Measurements from ENCODE around the gene CCDC146. TPM values are rescaled to one million over a fixed set of nuclear protein-coding genes. Genes with fewer than 3 reads are reported as not detected.

CCDC146 gene
- total RNA-seq, 1 donor from 2014 or later = 2.1 TPM

DNA sequence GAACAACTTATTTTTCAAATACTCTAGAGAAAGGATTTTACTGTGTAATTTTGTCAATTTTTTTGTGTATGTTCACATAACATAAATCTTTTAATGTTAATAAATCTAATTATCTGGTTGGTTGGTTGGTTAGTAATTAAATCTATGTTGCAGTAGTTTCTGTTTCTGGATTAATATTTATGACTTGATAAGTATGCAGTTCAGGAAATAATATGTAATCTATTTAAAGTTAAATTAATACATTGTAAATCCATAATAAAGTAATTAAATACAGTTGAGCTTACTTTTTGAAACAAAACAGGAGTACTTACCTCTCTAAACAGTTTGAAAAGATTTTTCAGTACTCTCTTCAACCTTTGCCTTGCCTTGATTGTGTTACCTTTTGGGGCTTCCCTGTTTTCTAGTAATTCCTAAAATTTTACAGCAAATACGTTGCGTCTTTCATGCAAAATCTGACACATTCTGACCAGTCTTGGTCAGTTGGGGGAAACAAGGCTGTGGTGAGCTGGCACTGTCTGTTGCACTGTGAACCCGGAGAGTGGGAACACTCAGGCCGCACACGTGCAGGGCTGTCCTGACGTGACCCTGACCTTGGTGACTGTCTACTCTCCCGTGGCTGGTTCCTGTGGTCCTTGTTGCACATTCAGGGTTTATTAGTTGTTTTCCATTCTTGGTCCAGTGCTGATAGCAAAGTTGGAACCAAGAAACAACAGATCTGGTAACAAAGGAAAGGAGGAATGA is 122.8 kb downstream of the CCDC146 start:
- TF ChIP-seq CTCF (IDR thresholded peaks at IDR 0.05; ENCODE audit: insufficient read depth, low read length, severe bottlenecking) = no peak
- DNase-seq (ENCODE audit: low read depth) (no peak), FAIRE-seq (no peak)
- Histone ChIP-seq H3K27me3 (ENCODE audit: control insufficient read depth, insufficient read depth, low read length) (no peaks in the 10 kb centered on the region), H3K4me3 (ENCODE audit: low read depth, low read length) (no peak overlapping the region), H3K36me3 (ENCODE audit: control insufficient read depth, insufficient read depth, low read length) (no peaks in the 10 kb centered on the region)

- no peaks in the 10 kb centered on the region for H3K36me3 ChIP-seq (ENCODE audit: control insufficient read depth, insufficient read depth, low read length)
- no peak for TF ChIP-seq CTCF (IDR thresholded peaks at IDR 0.05; ENCODE audit: insufficient read depth, low read length, severe bottlenecking)
- no peak overlapping the region for H3K4me3 ChIP-seq (ENCODE audit: low read depth, low read length)
- FAIRE-seq (peak; percentile 32), DNase-seq (ENCODE audit: low read depth) (no peak)
- H3K27me3 ChIP-seq (ENCODE audit: control insufficient read depth, insufficient read depth, low read length) = no peaks in the 10 kb centered on the region
Measured at GRCh38 chr7:77246026-77246640, 123.7 kb downstream of the CCDC146 start.

DNA sequence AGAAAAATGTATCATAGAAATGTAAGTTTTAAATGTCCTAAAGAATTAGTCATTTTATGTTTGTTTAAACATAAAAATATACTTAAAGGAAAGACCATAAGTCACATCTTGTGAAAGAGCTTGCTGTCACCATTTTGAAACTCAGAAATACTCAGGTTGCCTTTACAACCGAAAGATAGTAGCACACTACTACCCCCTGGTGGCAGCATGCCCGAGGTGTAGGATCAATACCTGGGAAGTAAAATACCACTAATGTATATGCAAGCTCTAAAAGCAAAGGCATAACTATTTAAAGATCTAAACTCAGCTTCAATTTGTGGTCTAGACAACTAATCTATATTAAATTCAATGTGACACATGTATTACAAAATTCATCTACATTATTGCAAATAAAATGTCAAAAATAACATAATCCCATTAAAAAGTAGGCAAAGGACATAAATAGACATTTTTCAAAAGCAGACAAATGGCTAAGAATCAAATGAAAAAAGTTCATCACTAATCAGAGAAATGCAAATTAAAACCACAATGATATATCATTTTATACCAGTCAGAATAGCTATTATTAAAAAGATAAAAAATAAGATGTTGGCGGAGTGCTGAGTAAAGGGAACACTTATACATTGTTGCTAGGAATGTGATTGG is 124.9 kb downstream of the CCDC146 start:
- Histone ChIP-seq H3K36me3 (ENCODE audit: control insufficient read depth, insufficient read depth, low read length) (no peaks in the 10 kb centered on the region), H3K4me3 (ENCODE audit: low read depth, low read length) (no peak overlapping the region), H3K27me3 (ENCODE audit: control insufficient read depth, insufficient read depth, low read length) (no peaks in the 10 kb centered on the region)
- peak; percentile 57 for TF ChIP-seq CTCF (IDR thresholded peaks at IDR 0.05; ENCODE audit: insufficient read depth, low read length, severe bottlenecking)
- no peak for FAIRE-seq
- peak; percentile 78 for DNase-seq (ENCODE audit: low read depth)

- H3K4me3 ChIP-seq (ENCODE audit: low read depth, low read length) = no peak overlapping the region
- no peaks in the 10 kb centered on the region for H3K36me3 ChIP-seq (ENCODE audit: control insufficient read depth, insufficient read depth, low read length)
- no peaks in the 10 kb centered on the region for H3K27me3 ChIP-seq (ENCODE audit: control insufficient read depth, insufficient read depth, low read length)
- FAIRE-seq (no peak), DNase-seq (ENCODE audit: low read depth) (no peak)
- no peak for TF ChIP-seq CTCF (IDR thresholded peaks at IDR 0.05; ENCODE audit: insufficient read depth, low read length, severe bottlenecking)
Measured at GRCh38 chr7:77248154-77248553, 125.7 kb downstream of the CCDC146 start.

GRCh38 chr7:77252506-77252905 is 130.1 kb downstream of the CCDC146 start:
- no peaks in the 10 kb centered on the region for H3K27me3 ChIP-seq (ENCODE audit: control insufficient read depth, insufficient read depth, low read length)
- DNase-seq (ENCODE audit: low read depth) (no peak), FAIRE-seq (no peak)
- H3K36me3 ChIP-seq (ENCODE audit: control insufficient read depth, insufficient read depth, low read length) = no peaks in the 10 kb centered on the region
- no peak overlapping the region for H3K4me3 ChIP-seq (ENCODE audit: low read depth, low read length)
- no peak for TF ChIP-seq CTCF (IDR thresholded peaks at IDR 0.05; ENCODE audit: insufficient read depth, low read length, severe bottlenecking)
